Measurements from ENCODE around the gene CAMKMT. TPM values are rescaled to one million over a fixed set of nuclear protein-coding genes. Genes with fewer than 3 reads are reported as not detected.

Gene CAMKMT
- total RNA-seq, 4 donors from 2014 or later = 2.9 to 18.8 (median 11.2) TPM

DNA sequence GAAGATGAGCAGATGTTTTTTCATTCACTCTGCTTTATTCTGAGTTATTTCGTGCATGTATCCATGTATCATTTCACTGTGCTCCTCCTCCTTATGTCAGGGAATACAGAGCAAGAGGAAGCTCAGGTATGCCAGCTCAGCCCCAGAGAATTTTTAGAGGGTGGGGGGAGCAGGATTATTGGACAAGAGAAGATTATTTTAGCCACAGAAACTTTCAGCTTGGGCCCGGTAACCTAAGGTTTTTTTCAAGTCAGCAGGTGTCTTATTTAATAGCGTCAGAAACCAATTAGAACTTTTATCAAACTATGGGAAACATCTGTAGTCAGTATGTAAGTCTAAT, 346.9 kb downstream of the CAMKMT start:
- H3K27ac ChIP-seq = no peak overlapping the region
- no peaks in the 10 kb centered on the region for H3K4me1 ChIP-seq
- no peaks in the 10 kb centered on the region for H3K9me3 ChIP-seq
- TF ChIP-seq, protein P1, sequence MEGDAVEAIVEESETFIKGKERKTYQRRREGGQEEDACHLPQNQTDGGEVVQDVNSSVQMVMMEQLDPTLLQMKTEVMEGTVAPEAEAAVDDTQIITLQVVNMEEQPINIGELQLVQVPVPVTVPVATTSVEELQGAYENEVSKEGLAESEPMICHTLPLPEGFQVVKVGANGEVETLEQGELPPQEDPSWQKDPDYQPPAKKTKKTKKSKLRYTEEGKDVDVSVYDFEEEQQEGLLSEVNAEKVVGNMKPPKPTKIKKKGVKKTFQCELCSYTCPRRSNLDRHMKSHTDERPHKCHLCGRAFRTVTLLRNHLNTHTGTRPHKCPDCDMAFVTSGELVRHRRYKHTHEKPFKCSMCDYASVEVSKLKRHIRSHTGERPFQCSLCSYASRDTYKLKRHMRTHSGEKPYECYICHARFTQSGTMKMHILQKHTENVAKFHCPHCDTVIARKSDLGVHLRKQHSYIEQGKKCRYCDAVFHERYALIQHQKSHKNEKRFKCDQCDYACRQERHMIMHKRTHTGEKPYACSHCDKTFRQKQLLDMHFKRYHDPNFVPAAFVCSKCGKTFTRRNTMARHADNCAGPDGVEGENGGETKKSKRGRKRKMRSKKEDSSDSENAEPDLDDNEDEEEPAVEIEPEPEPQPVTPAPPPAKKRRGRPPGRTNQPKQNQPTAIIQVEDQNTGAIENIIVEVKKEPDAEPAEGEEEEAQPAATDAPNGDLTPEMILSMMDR (IDR thresholded peaks at IDR 0.05) = no peak
- no peak for TF ChIP-seq POLR2A (IDR thresholded peaks at IDR 0.05)
- H3K36me3 ChIP-seq = no peaks in the 10 kb centered on the region
- H3K27me3 ChIP-seq = no peaks in the 10 kb centered on the region
- no peak overlapping the region for H3K4me3 ChIP-seq
- no peak for DNase-seq
- intact Hi-C loops (cut with DNase I; ENCODE audit: low total_unique reads) = no loop called here

DNA sequence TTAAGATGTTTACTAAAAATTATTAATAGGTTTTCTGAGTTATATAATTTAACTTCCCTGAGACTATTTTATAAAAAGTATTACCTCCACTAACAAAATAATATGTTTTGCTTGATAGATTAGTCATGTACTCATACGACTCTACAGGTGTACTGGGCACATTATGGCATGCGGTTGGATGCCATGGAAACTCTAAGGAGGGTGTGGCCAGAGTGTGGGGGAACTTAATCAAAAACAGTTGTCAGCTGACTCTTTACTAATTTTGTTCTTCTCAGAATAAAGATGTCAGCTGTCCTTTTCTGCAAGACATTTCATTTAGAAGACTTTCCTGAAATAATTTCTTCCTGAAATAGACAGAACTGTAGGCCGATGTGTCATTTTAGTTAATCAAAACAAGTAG, 351.4 kb downstream of the CAMKMT start:
- Histone ChIP-seq H3K4me1 (no peaks in the 10 kb centered on the region), H3K4me3 (no peak overlapping the region), H3K9me3 (no peaks in the 10 kb centered on the region), H3K36me3 (no peaks in the 10 kb centered on the region), H3K27me3 (no peaks in the 10 kb centered on the region), H3K27ac (no peak overlapping the region)
- intact Hi-C loops (cut with DNase I; ENCODE audit: low total_unique reads) = no loop called here
- DNase-seq = no peak
- TF ChIP-seq, protein P1 (IDR thresholded peaks at IDR 0.05) = no peak
- no peak for TF ChIP-seq POLR2A (IDR thresholded peaks at IDR 0.05)

DNA sequence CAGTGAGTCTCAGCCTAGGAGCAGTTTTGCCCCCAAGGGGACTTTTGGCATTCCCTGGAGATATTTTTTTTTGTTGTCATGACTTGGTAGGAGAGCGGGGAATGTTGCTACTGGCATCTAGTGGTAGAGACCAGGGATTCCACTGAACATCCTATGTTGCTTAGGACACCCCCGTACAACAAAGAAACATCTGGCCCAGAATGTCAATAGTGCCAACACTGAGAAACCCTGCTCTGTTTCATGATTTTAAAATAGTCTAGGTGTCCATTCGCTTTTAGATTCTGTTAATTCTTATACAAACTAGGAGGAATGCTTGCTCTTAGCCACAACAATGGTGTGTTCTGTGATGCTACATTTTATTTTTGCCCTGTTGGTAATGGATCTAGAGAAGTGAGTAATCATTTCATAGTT, 353.9 kb downstream of the CAMKMT start:
- Histone ChIP-seq H3K27me3 (no peaks in the 10 kb centered on the region), H3K36me3 (no peaks in the 10 kb centered on the region), H3K9me3 (no peaks in the 10 kb centered on the region), H3K4me1 (no peaks in the 10 kb centered on the region), H3K27ac (no peak overlapping the region), H3K4me3 (no peak overlapping the region)
- TF ChIP-seq, protein P1 (IDR thresholded peaks at IDR 0.05) = no peak
- no peak for TF ChIP-seq POLR2A (IDR thresholded peaks at IDR 0.05)
- intact Hi-C loops (cut with DNase I; ENCODE audit: low total_unique reads) = no loop called here
- no peak for DNase-seq

DNA sequence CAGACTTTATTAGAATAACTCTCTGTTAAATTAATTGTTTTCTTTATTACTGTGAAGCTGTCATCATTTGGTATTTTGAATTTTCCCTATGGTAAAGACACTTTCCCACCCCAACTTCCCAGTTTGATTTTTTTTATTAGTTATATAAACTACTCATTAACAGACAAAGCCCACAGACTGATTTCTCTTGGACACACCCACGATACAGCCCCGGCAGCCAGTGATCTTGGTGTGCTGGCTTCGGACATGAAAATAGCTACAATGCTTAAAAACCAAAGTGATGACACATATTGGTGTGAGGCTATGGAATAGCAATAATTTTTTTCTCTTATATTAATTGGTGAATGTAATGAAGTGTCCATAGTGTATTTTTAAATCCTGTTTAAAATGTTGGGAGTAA, 354.4 kb downstream of the CAMKMT start:
- Histone ChIP-seq H3K4me1 (no peaks in the 10 kb centered on the region), H3K27ac (no peak overlapping the region), H3K36me3 (no peaks in the 10 kb centered on the region), H3K27me3 (no peaks in the 10 kb centered on the region), H3K4me3 (no peak overlapping the region), H3K9me3 (no peaks in the 10 kb centered on the region)
- no peak for TF ChIP-seq POLR2A (IDR thresholded peaks at IDR 0.05)
- no peak for DNase-seq
- intact Hi-C loops (cut with DNase I; ENCODE audit: low total_unique reads) = no loop called here

DNA sequence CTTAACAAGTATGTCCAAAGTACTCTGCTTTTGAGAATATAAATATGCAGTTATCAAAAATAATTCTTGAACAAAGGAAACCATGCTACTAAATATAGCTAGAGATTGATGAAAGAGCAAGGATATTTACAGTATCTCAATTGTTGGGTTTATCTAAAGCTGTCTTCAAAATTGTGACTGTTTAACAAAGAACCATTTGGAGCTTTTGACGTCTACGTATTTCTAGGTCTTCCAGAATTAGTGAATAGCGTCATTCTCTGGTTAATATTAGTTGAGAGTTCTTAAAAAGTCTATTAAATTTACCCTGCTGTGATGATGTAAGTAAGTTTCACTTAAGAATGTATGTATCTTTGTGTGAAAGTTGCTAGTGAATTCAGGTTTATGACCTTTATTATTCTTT, 356.7 kb downstream of the CAMKMT start:
- Histone ChIP-seq H3K9me3 (no peaks in the 10 kb centered on the region), H3K36me3 (no peaks in the 10 kb centered on the region), H3K27me3 (no peaks in the 10 kb centered on the region), H3K4me3 (no peak overlapping the region), H3K4me1 (no peaks in the 10 kb centered on the region), H3K27ac (no peak overlapping the region)
- TF ChIP-seq POLR2A (IDR thresholded peaks at IDR 0.05) = no peak
- TF ChIP-seq, protein P1 (IDR thresholded peaks at IDR 0.05) = no peak
- DNase-seq = no peak
- intact Hi-C loops (cut with DNase I; ENCODE audit: low total_unique reads) = no loop called here

DNA sequence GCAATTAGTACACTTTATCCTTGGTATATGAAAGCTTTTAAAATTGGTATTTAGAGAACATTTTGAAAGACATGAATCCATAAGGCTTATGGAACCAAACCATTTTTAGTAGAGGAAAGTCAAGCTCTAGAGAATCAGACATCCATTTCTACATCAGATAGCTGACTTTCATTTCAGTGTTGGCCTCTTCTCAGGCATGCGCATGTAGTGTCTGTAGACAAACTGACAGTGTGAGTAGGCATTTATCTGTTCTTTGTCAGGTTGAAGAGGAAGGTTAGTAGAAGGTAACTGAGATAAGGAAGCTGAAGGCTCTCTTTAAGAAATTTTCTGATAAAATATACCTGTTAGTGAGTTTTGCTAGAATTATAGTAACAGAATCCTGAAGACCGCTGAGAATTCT, 357.8 kb downstream of the CAMKMT start:
- no peak for DNase-seq
- TF ChIP-seq, protein P1 (IDR thresholded peaks at IDR 0.05) = no peak
- TF ChIP-seq POLR2A (IDR thresholded peaks at IDR 0.05) = no peak
- Histone ChIP-seq H3K9me3 (no peaks in the 10 kb centered on the region), H3K4me1 (no peaks in the 10 kb centered on the region), H3K4me3 (no peak overlapping the region), H3K27ac (no peak overlapping the region), H3K36me3 (no peaks in the 10 kb centered on the region), H3K27me3 (no peaks in the 10 kb centered on the region)
- intact Hi-C loops (cut with DNase I; ENCODE audit: low total_unique reads) = no loop called here
